Mammary epithelial cell (primary cell): ENCODE results near the gene ADAMTSL2.

Source experiments
- CTCF ChIP-seq, 2 donors: IDR thresholded peaks in 1 of 2; conservative IDR thresholded peaks in 1 of 2; 2 replicates each; pipeline ENCODE4 v1.5.1; 2011 to 2012; ENCODE audit warnings: inconsistent platforms in 2 of 2, low read length in 2 of 2, mild to moderate bottlenecking in 2 of 2, control low read depth in 1 of 2, low read depth in 1 of 2; ENCODE audit not compliant: insufficient read depth in 1 of 2; ENCODE audit errors: extremely low read depth in 1 of 2
- EZH2 ChIP-seq: IDR thresholded peaks from 2 replicates; pipeline ENCODE4 v1.6.1; 2012; ENCODE audit warnings: low read length, inconsistent platforms, borderline replicate concordance

- TF ChIP-seq CTCF (conservative IDR thresholded peaks at IDR 0.05 in 1 of 2, IDR thresholded peaks at IDR 0.05 in 1 of 2; ENCODE audit: extremely low read depth in 1 of 2, insufficient read depth in 1 of 2, low read depth in 1 of 2, low read length in 2 of 2) (no peak), EZH2 (no peak)
These were observed 49.1 kb downstream of the ADAMTSL2 start for GRCh38 chr9:133583586-133583985.
